Peyer's patch (tissue), 4 donors: ENCODE data around the gene TSPAN12.

Source experiments
- CTCF ChIP-seq, 6 experiments: fragments of 450-650 bp in 4 of 6; fragments of 200-600 bp in 2 of 6; sonication (generic) in 1 of 6; IDR thresholded peaks; one replicate each; pipeline ENCODE4 v1.5.1; 2017 to 2019; ENCODE audit warnings: antibody characterized with exemption in 6 of 6, mild to moderate bottlenecking in 3 of 6, moderate library complexity in 1 of 6
- POLR2A ChIP-seq, 2 donors: fragments of 450-650 bp; IDR thresholded peaks; one replicate each; pipeline ENCODE4 v1.5.1; 2017; ENCODE audit warnings: antibody characterized with exemption in 2 of 2, mild to moderate bottlenecking in 2 of 2, moderate library complexity in 2 of 2

DNA sequence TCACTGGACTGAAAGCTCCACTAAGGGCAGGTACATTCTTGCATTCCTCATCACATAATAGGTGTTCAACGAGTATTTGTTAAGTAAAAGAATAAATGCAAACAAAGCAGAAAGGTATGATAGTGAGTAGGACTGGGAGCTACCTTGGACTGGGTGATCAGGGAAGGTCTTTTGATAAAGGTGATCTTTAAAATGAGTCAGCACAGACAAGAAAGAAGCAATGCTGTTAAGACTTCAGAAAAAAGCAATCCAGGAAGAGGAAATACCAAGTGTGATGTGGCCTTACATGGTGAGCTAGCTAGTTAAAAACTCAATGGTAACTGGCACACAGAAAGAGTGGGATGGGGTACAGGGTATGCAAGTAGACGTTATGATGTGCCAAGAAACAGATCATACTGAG is 40.1 kb downstream of the TSPAN12 start:
- no peak for TF ChIP-seq CTCF (IDR thresholded peaks at IDR 0.05)
- no peak for TF ChIP-seq POLR2A (IDR thresholded peaks at IDR 0.05)
